Measurements from ENCODE around the gene VASH1.

GRCh38 chr14:76772300-76773187 is 11.3 kb downstream of the VASH1 start:
- TF ChIP-seq, protein P1, sequence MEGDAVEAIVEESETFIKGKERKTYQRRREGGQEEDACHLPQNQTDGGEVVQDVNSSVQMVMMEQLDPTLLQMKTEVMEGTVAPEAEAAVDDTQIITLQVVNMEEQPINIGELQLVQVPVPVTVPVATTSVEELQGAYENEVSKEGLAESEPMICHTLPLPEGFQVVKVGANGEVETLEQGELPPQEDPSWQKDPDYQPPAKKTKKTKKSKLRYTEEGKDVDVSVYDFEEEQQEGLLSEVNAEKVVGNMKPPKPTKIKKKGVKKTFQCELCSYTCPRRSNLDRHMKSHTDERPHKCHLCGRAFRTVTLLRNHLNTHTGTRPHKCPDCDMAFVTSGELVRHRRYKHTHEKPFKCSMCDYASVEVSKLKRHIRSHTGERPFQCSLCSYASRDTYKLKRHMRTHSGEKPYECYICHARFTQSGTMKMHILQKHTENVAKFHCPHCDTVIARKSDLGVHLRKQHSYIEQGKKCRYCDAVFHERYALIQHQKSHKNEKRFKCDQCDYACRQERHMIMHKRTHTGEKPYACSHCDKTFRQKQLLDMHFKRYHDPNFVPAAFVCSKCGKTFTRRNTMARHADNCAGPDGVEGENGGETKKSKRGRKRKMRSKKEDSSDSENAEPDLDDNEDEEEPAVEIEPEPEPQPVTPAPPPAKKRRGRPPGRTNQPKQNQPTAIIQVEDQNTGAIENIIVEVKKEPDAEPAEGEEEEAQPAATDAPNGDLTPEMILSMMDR (IDR thresholded peaks at IDR 0.05) = no peak
- TF ChIP-seq EZH2 (IDR thresholded peaks at IDR 0.05) (no peak), EZH2phosphoT487 (IDR thresholded peaks at IDR 0.05) (no peak)
